ENCODE data around the gene LYRM1. TPM values are rescaled to one million over a fixed set of nuclear protein-coding genes. Genes with fewer than 3 reads are reported as not detected.

LYRM1 gene
- polyA plus RNA-seq, 2 of the 4 experiments (the other 2 are of a cell fraction): 38.6 to 44.0 TPM

GRCh38 chr16:20883554-20884239 lies 16.9 kb upstream of the LYRM1 start:
- peaks cover 53% of the 10 kb centered on the region for H3K4me1 ChIP-seq
- no peaks in the 10 kb centered on the region for H3K9me3 ChIP-seq
- ATAC-seq: no peak
- POLR2A ChIA-PET: interaction anchor here (1.3 kb wide), 1 partner anchor 17 kb away, joined by 5 read pairs; the partner anchor contains the start of genes DCUN1D3 and LYRM1
- no peak for FAIRE-seq
- CTCF ChIA-PET: interaction anchor here (1.1 to 1.6 kb wide), 4 partner anchors 8 to 34 kb away, joined by 3 to 5 read pairs (median 4); no protein-coding TSS in a partner anchor
- H3K4me2 ChIP-seq: no peak overlapping the region
- DNase-seq (ENCODE audit: low read depth in 1 of 2, low spot score in 1 of 2): no peak
- H3K27ac ChIP-seq: no peak overlapping the region
- 89% methylated on average over 5 of the region's 5 CpGs for WGBS (ENCODE audit: missing lambda C conversion rate)
- H3K4me3 ChIP-seq: no peak overlapping the region
- TF ChIP-seq SREBF2 (IDR thresholded peaks at IDR 0.05) (no peak), CBX8 (IDR thresholded peaks at IDR 0.05) (no peak), ZC3H11A (IDR thresholded peaks at IDR 0.05) (no peak)

GRCh38 chr16:20884240-20884556 lies 16.4 kb upstream of the LYRM1 start:
- Histone ChIP-seq H3K4me2 (no peak overlapping the region; the same call in 2 of the 3 replicates), H3K4me1 (peaks cover 48% of the 10 kb centered on the region), H3K4me3 (no peak overlapping the region), H3K27ac (no peak overlapping the region), H3K9me3 (no peaks in the 10 kb centered on the region)
- POLR2A ChIA-PET: interaction anchor here (1.3 kb wide), 1 partner anchor 16 kb away, joined by 5 read pairs; the partner anchor contains the start of genes DCUN1D3 and LYRM1
- 60% methylated on average over 1 of the region's 1 CpG for WGBS (ENCODE audit: missing lambda C conversion rate)
- no peak for FAIRE-seq
- ATAC-seq: no peak
- no peak for DNase-seq (ENCODE audit: low read depth in 1 of 2, low spot score in 1 of 2)
- TF ChIP-seq ELK1 (IDR thresholded peaks at IDR 0.05; ENCODE audit: low read depth, low read length) (no peak), USF2 (IDR thresholded peaks at IDR 0.05) (no peak), CBX2 (IDR thresholded peaks at IDR 0.05; ENCODE audit: borderline replicate concordance, low read depth) (no peak), CEBPB (IDR thresholded peaks at IDR 0.05) (no peak), EHMT2 (IDR thresholded peaks at IDR 0.05; ENCODE audit: low read depth) (no peak), GATA3 (IDR thresholded peaks at IDR 0.05; ENCODE audit: borderline replicate concordance) (no peak), ZFP36 (IDR thresholded peaks at IDR 0.05; ENCODE audit: borderline replicate concordance, partially characterized antibody) (no peak), ZC3H11A (IDR thresholded peaks at IDR 0.05) (no peak), ESRRA (IDR thresholded peaks at IDR 0.05; ENCODE audit: borderline replicate concordance, low read length) (no peak), NPAS2 (CRISPR knock-in tag; IDR thresholded peaks at IDR 0.05; ENCODE audit: borderline replicate concordance) (no peak), MAZ (IDR thresholded peaks at IDR 0.05; ENCODE audit: borderline replicate concordance, low read depth, low read length) (no peak), BCL3 (IDR thresholded peaks at IDR 0.05) (no peak), NR3C1 (IDR thresholded peaks at IDR 0.05) (no peak), FOSB (CRISPR knock-in tag; IDR thresholded peaks at IDR 0.05) (no peak), EHF (CRISPR knock-in tag; IDR thresholded peaks at IDR 0.05) (no peak), MAX (IDR thresholded peaks at IDR 0.05) (no peak), CHD2 (IDR thresholded peaks at IDR 0.05; ENCODE audit: low read length, partially characterized antibody) (no peak), JUNB (IDR thresholded peaks at IDR 0.05) (no peak), HOXB13 (CRISPR knock-in tag; IDR thresholded peaks at IDR 0.05; ENCODE audit: low read depth) (no peak)
- CTCF ChIA-PET: interaction anchor here (1.1 to 1.6 kb wide), 4 partner anchors 8 to 35 kb away, joined by 3 to 5 read pairs (median 4); no protein-coding TSS in a partner anchor

- Histone ChIP-seq H3K4me3 (no peak overlapping the region), H3K27ac (no peak overlapping the region), H3K9me3 (no peaks in the 10 kb centered on the region), H3K4me1 (peaks cover 35% of the 10 kb centered on the region), H3K4me2 (no peak overlapping the region)
- POLR2A ChIA-PET: no interaction called here
- TF ChIP-seq POLR2A (IDR thresholded peaks at IDR 0.05; ENCODE audit: low read length) (no peak), HOXB13 (CRISPR knock-in tag; IDR thresholded peaks at IDR 0.05; ENCODE audit: low read depth) (no peak), POLR2AphosphoS2 (conservative IDR thresholded peaks at IDR 0.05; ENCODE audit: low read length) (no peak), BHLHE40 (IDR thresholded peaks at IDR 0.05; ENCODE audit: low read depth, low read length) (no peak), RARB (CRISPR knock-in tag; IDR thresholded peaks at IDR 0.05) (no peak), BCL3 (IDR thresholded peaks at IDR 0.05) (no peak), SREBF2 (IDR thresholded peaks at IDR 0.05) (no peak), HDAC2 (IDR thresholded peaks at IDR 0.05) (no peak), PBX3 (IDR thresholded peaks at IDR 0.05) (no peak), ZNF302 (CRISPR knock-in tag; IDR thresholded peaks at IDR 0.05) (no peak), KDM5A (IDR thresholded peaks at IDR 0.05) (no peak)
- DNase-seq (ENCODE audit: low read depth in 1 of 2, low spot score in 1 of 2) (no peak), ATAC-seq (no peak), FAIRE-seq (no peak)
- WGBS (ENCODE audit: missing lambda C conversion rate): 0% methylated on average over 1 of the region's 1 CpG
- CTCF ChIA-PET: interaction anchor here (1.2 to 2.1 kb wide), 4 partner anchors 12 to 38 kb away, joined by 3 to 8 read pairs (median 4); no protein-coding TSS in a partner anchor
Observed at GRCh38 chr16:20886320-20886719, 14.3 kb upstream of the LYRM1 start.
